ENCODE results near the gene PHACTR1.

The PHACTR1 gene

DNA sequence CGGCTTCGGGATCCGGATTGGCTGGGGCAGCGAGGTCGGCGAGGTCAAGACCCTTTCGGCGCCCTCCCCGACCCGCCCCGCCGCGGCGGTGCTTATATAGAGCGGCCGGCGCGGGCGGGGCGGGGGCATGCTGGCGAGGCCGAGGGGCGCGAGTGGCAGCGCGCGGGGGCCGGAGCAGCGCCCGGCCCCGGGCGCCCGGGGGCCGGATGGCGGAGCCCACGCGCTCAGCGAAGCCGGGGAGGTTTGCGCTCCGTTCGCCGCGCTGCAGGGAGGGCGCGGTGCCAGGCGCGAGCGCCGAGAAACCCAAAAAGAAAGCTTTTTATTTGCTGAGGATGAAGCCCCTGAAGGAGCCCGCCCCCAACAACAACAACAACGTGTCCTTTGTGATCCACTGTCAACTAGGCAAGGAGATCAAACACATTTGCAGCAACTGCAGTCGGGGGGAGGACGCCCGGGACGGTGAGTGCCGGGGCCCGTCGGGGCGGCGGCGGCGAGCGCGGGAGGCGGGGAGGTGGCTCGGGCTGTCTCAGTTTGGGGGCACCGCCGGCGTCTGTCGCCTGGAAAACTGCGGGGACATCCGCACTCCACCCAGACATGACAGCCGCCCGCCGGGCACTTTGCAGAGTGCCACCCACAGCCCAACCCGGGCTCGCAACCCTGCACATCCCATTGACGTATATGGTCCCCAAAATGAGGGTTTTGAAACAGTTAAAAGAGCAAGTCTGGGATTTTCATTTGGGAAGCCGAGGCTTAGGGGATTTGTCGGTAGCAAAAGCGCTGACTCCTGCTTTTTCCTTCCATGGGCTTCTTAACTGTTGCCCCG lies 297.3 kb downstream of the PHACTR1 start:
- Histone ChIP-seq H3K4me3 (ENCODE audit: low read length) (peak overlapping the region; percentile 84), H3K27ac (ENCODE audit: low read length) (no peak overlapping the region), H3K36me3 (ENCODE audit: insufficient read depth, low read depth, low read length) (no peaks in the 10 kb centered on the region), H3K4me1 (ENCODE audit: insufficient read depth, low read length) (peaks cover 12% of the 10 kb centered on the region; the same call in 1 of the 2 replicates), H3K9me3 (ENCODE audit: insufficient read depth, low read depth, low read length) (no peaks in the 10 kb centered on the region), H3K9ac (ENCODE audit: low read depth, low read length) (no peak overlapping the region; the same call in 1 of the 2 replicates), H3K27me3 (ENCODE audit: insufficient read depth, low read length) (peaks cover 64% of the 10 kb centered on the region)

DNA sequence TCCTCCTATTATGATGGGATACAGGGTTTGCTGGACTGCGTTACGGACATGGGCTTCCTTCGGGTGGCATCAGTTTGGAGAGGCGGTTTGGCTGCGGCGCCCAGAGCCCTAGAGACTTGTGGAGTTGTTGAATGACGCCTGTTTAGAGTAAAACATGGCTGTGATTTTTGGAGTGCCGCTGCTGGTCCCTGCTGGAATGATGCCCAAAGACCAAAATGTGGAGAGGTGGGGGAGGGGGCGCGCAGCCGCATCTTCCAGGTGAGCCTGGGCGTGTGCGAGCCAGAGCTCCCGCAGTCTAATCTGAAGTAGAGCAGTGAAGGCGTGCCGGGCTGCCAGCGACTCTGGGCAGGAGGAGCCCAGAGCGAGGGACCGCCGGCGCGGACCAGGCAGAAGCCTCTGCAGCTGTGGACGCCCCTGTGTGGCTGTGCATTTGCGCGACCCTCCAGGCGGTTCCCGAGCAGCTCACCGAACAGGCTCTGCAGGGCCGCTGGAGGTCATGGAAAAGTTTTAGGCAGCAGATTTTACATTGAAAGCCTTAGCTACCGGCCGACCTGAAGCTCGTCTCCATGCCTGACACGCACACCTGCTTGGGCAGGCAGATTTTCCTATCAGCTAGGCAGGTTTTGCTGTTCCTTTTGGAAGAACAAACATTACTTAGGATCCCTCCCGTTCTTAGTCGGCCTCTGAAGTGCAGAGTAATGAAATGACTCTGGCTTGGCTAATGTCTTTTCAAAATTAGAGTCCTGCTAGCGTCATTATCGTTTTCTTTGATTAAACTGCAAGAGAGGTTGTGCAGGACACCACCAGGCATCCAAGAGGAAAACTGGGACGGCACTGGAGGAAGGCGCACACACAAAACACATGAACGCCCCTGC lies 298.2 kb downstream of the PHACTR1 start:
- Histone ChIP-seq H3K9ac (ENCODE audit: low read depth, low read length) (no peak overlapping the region; the same call in 1 of the 2 replicates), H3K36me3 (ENCODE audit: insufficient read depth, low read depth, low read length) (no peaks in the 10 kb centered on the region), H3K9me3 (ENCODE audit: insufficient read depth, low read depth, low read length) (no peaks in the 10 kb centered on the region), H3K4me3 (ENCODE audit: low read length) (peak overlapping the region; percentile 84), H3K4me1 (ENCODE audit: insufficient read depth, low read length) (peaks cover 12% of the 10 kb centered on the region; the same call in 1 of the 2 replicates), H3K27me3 (ENCODE audit: insufficient read depth, low read length) (peaks cover 64% of the 10 kb centered on the region), H3K27ac (ENCODE audit: low read length) (no peak overlapping the region)

DNA sequence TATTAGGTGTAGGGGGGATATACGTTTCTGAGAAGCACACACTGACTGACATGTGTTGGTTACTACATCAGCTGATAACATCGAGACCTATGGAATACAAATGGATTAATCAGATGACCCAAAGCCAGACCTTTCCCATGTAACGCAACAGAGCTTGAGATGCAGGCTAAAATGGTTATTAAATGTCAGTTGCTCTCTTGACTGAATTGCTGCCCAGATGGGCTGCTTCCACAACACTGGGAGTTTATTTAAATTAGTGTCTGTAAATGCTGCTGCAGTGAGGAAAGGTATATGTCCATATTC lies 298.8 kb downstream of the PHACTR1 start:
- Histone ChIP-seq H3K27me3 (ENCODE audit: insufficient read depth, low read length) (peaks cover 63% of the 10 kb centered on the region), H3K27ac (ENCODE audit: low read length) (no peak overlapping the region), H3K9me3 (ENCODE audit: insufficient read depth, low read depth, low read length) (no peaks in the 10 kb centered on the region), H3K36me3 (ENCODE audit: insufficient read depth, low read depth, low read length) (no peaks in the 10 kb centered on the region), H3K9ac (ENCODE audit: low read depth, low read length) (no peak overlapping the region), H3K4me1 (ENCODE audit: insufficient read depth, low read length) (peaks cover 12% of the 10 kb centered on the region; the same call in 1 of the 2 replicates), H3K4me3 (ENCODE audit: low read length) (peak overlapping the region; percentile 84)

DNA sequence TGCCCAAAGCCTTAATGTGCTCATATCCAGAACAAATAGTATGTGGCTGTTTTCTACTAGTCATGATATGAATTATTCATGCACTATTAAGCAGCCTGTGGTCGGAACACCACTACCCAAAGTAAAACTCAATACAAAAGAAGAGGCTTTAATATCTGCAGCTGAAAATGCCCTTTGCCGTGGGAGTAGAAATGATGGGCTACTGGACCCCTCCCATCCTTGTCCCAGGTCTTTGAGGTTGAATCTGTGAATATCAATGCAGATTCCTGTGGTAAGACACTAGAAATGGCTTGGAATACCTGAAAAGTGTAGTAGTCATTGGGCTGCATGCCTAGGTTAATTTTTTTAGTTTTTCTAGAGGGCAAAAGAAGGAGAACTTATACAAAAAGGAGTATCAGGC lies 308.0 kb downstream of the PHACTR1 start:
- H3K27me3 ChIP-seq (ENCODE audit: insufficient read depth, low read length): no peaks in the 10 kb centered on the region
- H3K9ac ChIP-seq (ENCODE audit: low read depth, low read length): no peak overlapping the region
- no peak overlapping the region for H3K27ac ChIP-seq (ENCODE audit: low read length)
- no peak overlapping the region for H3K4me3 ChIP-seq (ENCODE audit: low read length)
- H3K4me1 ChIP-seq (ENCODE audit: insufficient read depth, low read length): peaks cover 5% of the 10 kb centered on the region; the same call in 1 of the 2 replicates
- H3K36me3 ChIP-seq (ENCODE audit: insufficient read depth, low read depth, low read length): no peaks in the 10 kb centered on the region
- H3K9me3 ChIP-seq (ENCODE audit: insufficient read depth, low read depth, low read length): no peaks in the 10 kb centered on the region

DNA sequence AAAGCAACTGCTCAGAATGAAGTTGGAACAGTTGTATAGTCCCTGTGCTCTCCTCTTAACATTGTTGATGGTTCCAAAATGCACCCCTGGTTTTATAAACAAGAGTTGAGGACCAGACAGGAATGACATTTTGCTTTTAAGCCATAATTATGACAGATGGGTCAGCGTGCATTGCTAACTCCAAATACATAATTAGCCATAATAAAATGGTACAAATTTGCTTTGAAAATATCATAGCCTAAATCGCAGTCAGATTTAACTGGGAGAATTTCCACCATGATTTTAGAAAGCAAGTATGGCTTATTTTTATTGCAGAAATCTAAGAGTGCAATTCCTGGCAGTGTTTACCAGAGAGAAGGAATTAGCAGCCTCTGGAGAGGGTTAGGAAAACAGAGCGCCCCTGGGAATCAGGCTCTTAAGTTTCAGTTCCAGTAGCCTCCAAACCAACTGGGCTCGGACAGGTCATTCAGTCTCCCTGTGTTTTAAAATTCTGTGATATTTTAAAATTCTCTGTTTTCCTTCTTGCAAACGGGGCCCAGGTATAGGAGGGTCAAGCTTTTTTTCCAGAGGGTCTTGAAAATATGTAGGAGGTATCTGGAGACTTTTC lies 309.4 kb downstream of the PHACTR1 start:
- Histone ChIP-seq H3K27me3 (ENCODE audit: insufficient read depth, low read length) (no peaks in the 10 kb centered on the region), H3K36me3 (ENCODE audit: insufficient read depth, low read depth, low read length) (no peaks in the 10 kb centered on the region), H3K9ac (ENCODE audit: low read depth, low read length) (no peak overlapping the region), H3K9me3 (ENCODE audit: insufficient read depth, low read depth, low read length) (no peaks in the 10 kb centered on the region), H3K4me3 (ENCODE audit: low read length) (no peak overlapping the region), H3K4me1 (ENCODE audit: insufficient read depth, low read length) (peaks cover 5% of the 10 kb centered on the region; the same call in 1 of the 2 replicates), H3K27ac (ENCODE audit: low read length) (no peak overlapping the region)

DNA sequence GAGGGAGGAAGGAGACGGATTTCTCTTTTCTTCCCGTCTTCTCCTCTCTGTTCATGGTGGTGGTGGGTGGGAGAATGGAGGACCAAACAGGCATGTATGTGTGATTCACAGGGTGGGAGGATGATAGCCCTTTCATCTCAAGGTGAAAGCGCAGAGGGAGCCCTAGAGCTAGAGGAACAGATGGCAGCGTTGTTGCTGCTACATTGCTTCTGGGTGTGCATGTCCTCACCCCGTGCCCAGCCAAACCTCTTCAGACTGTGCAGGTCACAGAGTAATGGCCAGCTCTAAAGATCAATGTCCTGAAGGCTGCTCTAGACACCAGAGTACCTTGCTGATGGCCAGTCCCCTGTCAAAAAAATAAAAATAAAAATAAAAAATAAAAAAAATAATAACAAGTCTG lies 310.0 kb downstream of the PHACTR1 start:
- Histone ChIP-seq H3K36me3 (ENCODE audit: insufficient read depth, low read depth, low read length) (no peaks in the 10 kb centered on the region), H3K27me3 (ENCODE audit: insufficient read depth, low read length) (no peaks in the 10 kb centered on the region), H3K27ac (ENCODE audit: low read length) (no peak overlapping the region), H3K4me3 (ENCODE audit: low read length) (no peak overlapping the region), H3K9me3 (ENCODE audit: insufficient read depth, low read depth, low read length) (no peaks in the 10 kb centered on the region), H3K4me1 (ENCODE audit: insufficient read depth, low read length) (peaks cover 5% of the 10 kb centered on the region; the same call in 1 of the 2 replicates), H3K9ac (ENCODE audit: low read depth, low read length) (no peak overlapping the region)

DNA sequence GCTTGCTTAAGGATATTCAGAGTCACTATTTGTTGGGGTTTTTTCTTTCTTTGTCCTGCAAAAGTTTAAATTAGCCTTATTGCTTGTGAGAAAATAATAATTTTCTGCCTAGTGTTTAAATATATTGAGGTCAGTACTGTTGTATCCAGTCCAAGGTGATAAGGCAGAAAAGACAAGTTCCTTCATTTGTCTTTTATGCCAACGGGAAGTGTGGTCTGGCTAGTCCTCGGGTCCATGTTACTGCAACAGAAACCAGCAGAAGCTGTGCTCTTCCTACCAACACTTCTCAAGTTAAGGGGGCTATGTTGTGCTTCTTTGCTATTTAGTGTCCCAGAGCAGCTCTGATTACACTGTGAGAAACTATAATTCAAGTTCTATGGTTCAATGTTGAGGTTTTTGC lies 310.6 kb downstream of the PHACTR1 start:
- no peak overlapping the region for H3K9ac ChIP-seq (ENCODE audit: low read depth, low read length)
- no peaks in the 10 kb centered on the region for H3K36me3 ChIP-seq (ENCODE audit: insufficient read depth, low read depth, low read length)
- no peaks in the 10 kb centered on the region for H3K9me3 ChIP-seq (ENCODE audit: insufficient read depth, low read depth, low read length)
- no peaks in the 10 kb centered on the region for H3K27me3 ChIP-seq (ENCODE audit: insufficient read depth, low read length)
- H3K4me3 ChIP-seq (ENCODE audit: low read length): no peak overlapping the region
- no peak overlapping the region for H3K27ac ChIP-seq (ENCODE audit: low read length)
- peaks cover 5% of the 10 kb centered on the region; the same call in 1 of the 2 replicates for H3K4me1 ChIP-seq (ENCODE audit: insufficient read depth, low read length)

DNA sequence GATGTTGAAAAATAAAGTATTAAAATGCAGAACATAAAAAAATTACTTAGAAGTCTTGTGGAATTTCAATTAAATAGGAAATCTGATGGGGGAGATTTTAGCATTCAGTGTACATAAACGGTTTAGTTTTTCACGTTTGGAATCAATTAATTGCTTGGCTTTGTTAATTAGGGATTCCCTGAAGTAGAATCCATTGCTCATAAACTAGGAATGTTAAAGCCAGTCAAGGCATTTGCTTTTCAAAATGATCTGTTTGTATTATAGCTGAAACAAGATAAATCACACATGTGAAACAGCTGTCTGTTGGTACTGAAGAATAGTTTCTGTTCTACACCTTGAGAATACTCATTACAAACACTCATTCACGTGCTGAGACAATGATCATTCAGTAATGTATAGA lies 313.8 kb downstream of the PHACTR1 start:
- Histone ChIP-seq H3K4me1 (ENCODE audit: insufficient read depth, low read length) (peaks cover 5% of the 10 kb centered on the region; the same call in 1 of the 2 replicates), H3K9me3 (ENCODE audit: insufficient read depth, low read depth, low read length) (no peaks in the 10 kb centered on the region), H3K27ac (ENCODE audit: low read length) (no peak overlapping the region), H3K4me3 (ENCODE audit: low read length) (no peak overlapping the region), H3K36me3 (ENCODE audit: insufficient read depth, low read depth, low read length) (no peaks in the 10 kb centered on the region), H3K9ac (ENCODE audit: low read depth, low read length) (no peak overlapping the region), H3K27me3 (ENCODE audit: insufficient read depth, low read length) (no peaks in the 10 kb centered on the region)

DNA sequence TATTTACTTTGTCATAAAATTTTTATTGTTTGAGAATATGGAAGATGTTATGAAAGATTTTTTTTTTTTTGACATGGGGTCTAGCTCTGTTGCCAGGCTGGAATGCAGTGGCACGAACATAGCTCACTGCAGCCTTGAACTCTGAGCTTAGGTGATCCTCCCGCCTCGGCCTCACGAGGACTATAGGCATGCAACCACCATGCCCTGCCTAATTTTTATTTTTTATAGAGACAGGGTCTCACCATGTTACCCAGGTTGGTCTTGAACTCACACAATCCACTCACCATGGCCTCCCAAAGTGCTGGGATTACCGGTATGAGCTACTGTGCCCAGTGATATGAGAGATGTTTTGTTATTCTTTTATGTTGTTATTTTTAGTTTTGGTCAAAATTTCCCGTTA lies 316.0 kb downstream of the PHACTR1 start:
- H3K4me1 ChIP-seq (ENCODE audit: insufficient read depth, low read length): no peaks in the 10 kb centered on the region
- no peak overlapping the region for H3K27ac ChIP-seq (ENCODE audit: low read length)
- no peaks in the 10 kb centered on the region for H3K9me3 ChIP-seq (ENCODE audit: insufficient read depth, low read depth, low read length)
- H3K27me3 ChIP-seq (ENCODE audit: insufficient read depth, low read length): no peaks in the 10 kb centered on the region
- no peaks in the 10 kb centered on the region for H3K36me3 ChIP-seq (ENCODE audit: insufficient read depth, low read depth, low read length)
- H3K9ac ChIP-seq (ENCODE audit: low read depth, low read length): no peak overlapping the region
- no peak overlapping the region for H3K4me3 ChIP-seq (ENCODE audit: low read length)

DNA sequence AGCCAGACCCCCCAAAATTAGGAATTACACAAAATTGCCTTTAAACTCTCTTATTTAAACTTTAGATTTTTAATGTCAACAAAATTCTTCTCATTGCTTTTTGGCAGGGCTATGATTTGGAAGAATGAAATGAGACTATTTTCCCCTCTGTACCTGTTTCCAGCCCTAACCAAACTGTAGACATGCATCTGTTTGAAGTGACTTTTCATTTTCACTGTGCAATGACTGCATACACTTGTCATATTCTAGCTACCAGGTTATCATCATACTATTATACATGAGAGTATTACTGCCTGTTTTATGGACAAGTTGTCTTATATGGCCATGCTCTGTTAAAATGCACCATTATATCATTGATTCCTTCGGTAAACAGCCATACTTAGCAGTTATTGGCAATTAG lies 316.6 kb downstream of the PHACTR1 start:
- Histone ChIP-seq H3K4me3 (ENCODE audit: low read length) (no peak overlapping the region), H3K27ac (ENCODE audit: low read length) (no peak overlapping the region), H3K9ac (ENCODE audit: low read depth, low read length) (no peak overlapping the region), H3K36me3 (ENCODE audit: insufficient read depth, low read depth, low read length) (no peaks in the 10 kb centered on the region), H3K4me1 (ENCODE audit: insufficient read depth, low read length) (no peaks in the 10 kb centered on the region), H3K9me3 (ENCODE audit: insufficient read depth, low read depth, low read length) (no peaks in the 10 kb centered on the region), H3K27me3 (ENCODE audit: insufficient read depth, low read length) (no peaks in the 10 kb centered on the region)

DNA sequence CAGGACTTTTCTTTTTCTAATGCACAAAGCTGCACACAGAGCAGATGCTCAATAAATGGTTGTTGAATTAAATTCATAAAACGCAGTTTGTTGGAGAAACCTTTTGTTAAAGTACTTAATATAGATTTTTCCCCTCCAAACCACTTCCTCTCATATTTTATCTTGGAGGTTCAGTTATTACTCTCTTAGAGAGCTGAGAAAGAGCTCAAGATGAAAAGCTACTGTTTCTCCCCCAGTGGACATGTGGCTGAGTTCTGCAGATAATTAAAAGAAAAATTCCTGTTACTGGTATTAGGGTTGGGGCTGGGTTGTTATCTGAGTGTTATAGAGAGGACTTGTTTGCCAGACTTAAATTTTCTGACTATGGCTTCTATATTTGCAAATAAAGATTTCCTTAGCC lies 317.7 kb downstream of the PHACTR1 start:
- H3K4me3 ChIP-seq (ENCODE audit: low read length): no peak overlapping the region
- no peaks in the 10 kb centered on the region for H3K36me3 ChIP-seq (ENCODE audit: insufficient read depth, low read depth, low read length)
- no peaks in the 10 kb centered on the region for H3K4me1 ChIP-seq (ENCODE audit: insufficient read depth, low read length)
- H3K9me3 ChIP-seq (ENCODE audit: insufficient read depth, low read depth, low read length): no peaks in the 10 kb centered on the region
- no peaks in the 10 kb centered on the region for H3K27me3 ChIP-seq (ENCODE audit: insufficient read depth, low read length)
- H3K27ac ChIP-seq (ENCODE audit: low read length): no peak overlapping the region
- H3K9ac ChIP-seq (ENCODE audit: low read depth, low read length): no peak overlapping the region
